DND-41 (cell line): Measurements from ENCODE around the gene FAM241A.

ENCODE experiments used
- ATAC-seq: fragments of 200-7000 bp; cut with Tn5 transposase; 3 replicates; pipeline ENCODE4 v1.9.1; 2021; ENCODE audit warnings: low read depth; ENCODE audit not compliant: insufficient read depth
- DNase-seq: peaks from one replicate; pipeline ENCODE4 v3.0.0-alpha.2; 2020
- H2AFZ ChIP-seq: 2 replicates; pipeline ENCODE4 v1.6.0; 2012; ENCODE audit warnings: low read depth, low read length
- H3K27ac ChIP-seq: 2 replicates; pipeline ENCODE4 v1.5.1; 2012; ENCODE audit warnings: low read length, inconsistent platforms
- H3K27me3 ChIP-seq: fragments of 200-600 bp; sonication (generic); 2 replicates; pipeline ENCODE4 v1.6.0; 2012; ENCODE audit warnings: low read length, mild to moderate bottlenecking, inconsistent platforms; ENCODE audit not compliant: insufficient read depth, poor library complexity
- H3K36me3 ChIP-seq: 2 replicates; pipeline ENCODE4 v1.5.1; 2012; ENCODE audit warnings: low read length, inconsistent platforms; ENCODE audit not compliant: insufficient read depth
- H3K4me1 ChIP-seq: 2 replicates; pipeline ENCODE4 v1.5.1; 2012; ENCODE audit warnings: mild to moderate bottlenecking, low read length; ENCODE audit not compliant: insufficient read depth
- H3K4me2 ChIP-seq: 2 replicates; pipeline ENCODE4 v1.6.0; 2012; ENCODE audit warnings: mild to moderate bottlenecking, moderate library complexity, low read length, inconsistent platforms; ENCODE audit not compliant: insufficient read depth
- H3K4me3 ChIP-seq, 2 experiments: fragments of 200-600 bp in 1 of 2; shearing (Covaris generic) in 1 of 2; 2 replicates each; pipeline ENCODE4 v1.5.1; 2012 to 2016; ENCODE audit warnings: inconsistent platforms in 2 of 2, low read length in 2 of 2, mild to moderate bottlenecking in 2 of 2, low read depth in 1 of 2, moderate library complexity in 1 of 2
- H3K79me2 ChIP-seq: 2 replicates; pipeline ENCODE4 v1.6.0; 2012; ENCODE audit warnings: low read length, inconsistent platforms; ENCODE audit not compliant: insufficient read depth
- H3K9ac ChIP-seq: 2 replicates; pipeline ENCODE4 v1.6.0; 2012; ENCODE audit warnings: low read depth, mild to moderate bottlenecking, inconsistent platforms, low read length, moderate library complexity
- H3K9me3 ChIP-seq: 2 replicates; pipeline ENCODE4 v1.5.1; 2012; ENCODE audit warnings: low read length, moderate library complexity, mild to moderate bottlenecking, inconsistent platforms; ENCODE audit not compliant: insufficient read depth, severe bottlenecking
- H4K20me1 ChIP-seq: 2 replicates; pipeline ENCODE4 v1.6.0; 2012; ENCODE audit warnings: low read length; ENCODE audit not compliant: insufficient read depth
- CTCF ChIP-seq: IDR thresholded peaks from 2 replicates; pipeline ENCODE4 v1.5.1; 2012; ENCODE audit warnings: borderline replicate concordance, low read length, moderate library complexity, mild to moderate bottlenecking; ENCODE audit not compliant: poor library complexity, severe bottlenecking; ENCODE audit errors: extremely low read depth
- EZH2 ChIP-seq: IDR thresholded peaks from 3 replicates; pipeline ENCODE4 v1.6.1; 2012; ENCODE audit warnings: borderline replicate concordance, low read depth, mild to moderate bottlenecking, moderate library complexity, low read length, inconsistent platforms; ENCODE audit not compliant: severe bottlenecking

The FAM241A gene

DNA sequence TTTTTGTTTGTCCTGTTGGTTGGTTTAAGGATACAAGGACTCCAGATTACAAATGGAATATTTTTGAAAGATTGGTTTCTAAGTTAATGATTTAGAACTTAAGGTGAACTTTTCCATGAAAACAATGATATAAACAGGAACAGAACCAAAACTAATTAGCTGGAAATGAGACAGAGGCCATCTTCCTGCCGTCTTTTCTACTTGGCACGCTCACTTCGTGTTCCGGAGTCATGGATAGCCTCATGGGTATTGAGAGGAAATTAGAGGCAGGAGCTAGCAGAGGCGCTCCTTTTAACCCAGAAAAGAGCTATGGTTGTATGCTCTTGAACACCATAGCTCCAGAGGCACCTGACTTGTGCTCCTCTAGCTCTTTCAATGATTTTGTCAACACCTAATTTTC, 2.4 kb downstream of the FAM241A start:
- H3K79me2 ChIP-seq, result no peaks in the 10 kb centered on the region
- peaks cover 25% of the 10 kb centered on the region for H3K27me3 ChIP-seq
- H3K4me3 ChIP-seq, result no peak overlapping the region
- no peak overlapping the region for H3K9ac ChIP-seq
- H3K36me3 ChIP-seq, result no peaks in the 10 kb centered on the region
- H3K4me1 ChIP-seq, result peaks cover 9% of the 10 kb centered on the region; the same call in 1 of the 2 replicates
- no peak overlapping the region for H3K27ac ChIP-seq
- no peak overlapping the region for H2AFZ ChIP-seq
- TF ChIP-seq EZH2 (no peak), CTCF (no peak)
- H3K4me2 ChIP-seq, result no peak overlapping the region
- no peak for ATAC-seq
- no peak for DNase-seq
- no peaks in the 10 kb centered on the region for H4K20me1 ChIP-seq
- H3K9me3 ChIP-seq, result no peaks in the 10 kb centered on the region

- TF ChIP-seq CTCF (no peak), EZH2 (no peak)
- H2AFZ ChIP-seq, result no peak overlapping the region
- no peaks in the 10 kb centered on the region for H4K20me1 ChIP-seq
- H3K27ac ChIP-seq, result no peak overlapping the region
- H3K36me3 ChIP-seq, result no peaks in the 10 kb centered on the region
- peaks cover 25% of the 10 kb centered on the region for H3K27me3 ChIP-seq
- no peak overlapping the region for H3K4me3 ChIP-seq
- DNase-seq, result no peak
- H3K4me2 ChIP-seq, result no peak overlapping the region
- H3K9me3 ChIP-seq, result no peaks in the 10 kb centered on the region
- peaks cover 12% of the 10 kb centered on the region for H3K4me1 ChIP-seq
- H3K9ac ChIP-seq, result no peak overlapping the region
- H3K79me2 ChIP-seq, result no peaks in the 10 kb centered on the region
- ATAC-seq, result no peak
Measured at GRCh38 chr4:112150920-112151319, 5.7 kb downstream of the FAM241A start.

- Histone ChIP-seq H3K79me2 (no peaks in the 10 kb centered on the region), H4K20me1 (no peaks in the 10 kb centered on the region), H3K4me1 (peaks cover 6% of the 10 kb centered on the region), H3K27me3 (peaks cover 17% of the 10 kb centered on the region), H3K27ac (no peak overlapping the region), H3K9me3 (no peaks in the 10 kb centered on the region), H3K4me3 (no peak overlapping the region), H3K4me2 (no peak overlapping the region), H3K36me3 (no peaks in the 10 kb centered on the region), H3K9ac (no peak overlapping the region), H2AFZ (no peak overlapping the region)
- TF ChIP-seq EZH2, result no peak
- TF ChIP-seq CTCF, result no peak
- no peak for ATAC-seq
- DNase-seq, result no peak
Measured at GRCh38 chr4:112152521-112152920, 7.3 kb downstream of the FAM241A start.
